H1 (cell line): Measurements from ENCODE around the gene ATP5F1A. TPM values are rescaled to one million over a fixed set of nuclear protein-coding genes. Genes with fewer than 3 reads are reported as not detected.

Source experiments
- POLR2AphosphoS5 ChIP-seq: IDR thresholded peaks from 2 replicates; pipeline ENCODE4 v1.6.1; 2011; ENCODE audit warnings: low read depth, low read length
- SIX5 ChIP-seq: IDR thresholded peaks from 2 replicates; pipeline ENCODE4 v1.6.1; 2011; ENCODE audit warnings: mild to moderate bottlenecking, low read depth, low read length
- SP1 ChIP-seq: IDR thresholded peaks from 2 replicates; pipeline ENCODE4 v1.6.1; 2011; ENCODE audit warnings: low read depth, low read length
- TAF7 ChIP-seq: optimal IDR thresholded peaks from 2 replicates; pipeline ENCODE3; 2011; ENCODE audit warnings: low read depth, mild to moderate bottlenecking, inconsistent platforms, low read length, moderate library complexity, borderline replicate concordance
- polyA plus RNA-seq, 7 experiments: library from polyadenylated mRNA; depleted of rRNA in 3 of 7; stranded (reverse) in 5 of 7; unstranded in 2 of 7; fragments of >200 nt in 5 of 7; fragments of 200-250 nt in 2 of 7; gene quantifications; 1 replicate in 5 of 7; 2 replicates in 1 of 7; 4 replicates in 1 of 7; pipeline versions ENCODE4 v1.2.1 to v1.2.3, GENCODE V29; 2011 to 2013; ENCODE audit warnings: missing spikeins in 2 of 7, mixed read lengths in 2 of 7
- total RNA-seq: library from RNA; stranded (reverse); fragmentation: NEBNext Ultra II Directional; extraction: Animal tissue kit (Norgen Biotek cat#: 25700); gene quantifications from 2 replicates; pipeline ENCODE4 v1.2.1, GENCODE V29; 2021
- TF ChIP-seq, protein P1 (sequence below): fragments of 300-600 bp; sonication (generic); IDR thresholded peaks from 2 replicates; pipeline ENCODE4 v1.7.1; 2012; ENCODE audit warnings: low read length, moderate library complexity, mild to moderate bottlenecking, inconsistent platforms; ENCODE audit not compliant: insufficient replicate concordance

Gene ATP5F1A
- total and polyA plus RNA-seq, 2 of the 8 experiments (the other 6 are each of a cell fraction or from before 2014, with no cell fraction given) = 685 to 970 TPM

DNA sequence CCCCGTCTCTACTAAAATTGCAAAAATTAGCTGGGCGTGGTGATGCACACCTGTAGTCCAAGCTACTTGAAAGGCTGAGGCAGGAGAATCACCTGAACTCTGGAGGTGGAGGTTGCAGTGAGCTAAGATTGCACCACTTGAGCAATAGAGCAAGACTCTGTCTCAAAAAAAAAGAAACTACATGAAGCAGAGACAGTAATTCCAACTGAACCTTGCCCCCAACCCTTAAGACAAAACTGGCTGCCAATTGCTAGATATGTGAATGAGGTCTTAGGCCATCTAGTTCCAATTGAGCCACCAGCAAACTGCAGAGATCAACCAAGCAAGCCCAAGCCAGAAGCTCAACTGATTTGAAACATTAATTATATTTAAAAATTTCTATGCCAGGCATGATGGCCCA lies 32.0 kb upstream of the ATP5F1A start (continued):
- TF ChIP-seq, protein P1, sequence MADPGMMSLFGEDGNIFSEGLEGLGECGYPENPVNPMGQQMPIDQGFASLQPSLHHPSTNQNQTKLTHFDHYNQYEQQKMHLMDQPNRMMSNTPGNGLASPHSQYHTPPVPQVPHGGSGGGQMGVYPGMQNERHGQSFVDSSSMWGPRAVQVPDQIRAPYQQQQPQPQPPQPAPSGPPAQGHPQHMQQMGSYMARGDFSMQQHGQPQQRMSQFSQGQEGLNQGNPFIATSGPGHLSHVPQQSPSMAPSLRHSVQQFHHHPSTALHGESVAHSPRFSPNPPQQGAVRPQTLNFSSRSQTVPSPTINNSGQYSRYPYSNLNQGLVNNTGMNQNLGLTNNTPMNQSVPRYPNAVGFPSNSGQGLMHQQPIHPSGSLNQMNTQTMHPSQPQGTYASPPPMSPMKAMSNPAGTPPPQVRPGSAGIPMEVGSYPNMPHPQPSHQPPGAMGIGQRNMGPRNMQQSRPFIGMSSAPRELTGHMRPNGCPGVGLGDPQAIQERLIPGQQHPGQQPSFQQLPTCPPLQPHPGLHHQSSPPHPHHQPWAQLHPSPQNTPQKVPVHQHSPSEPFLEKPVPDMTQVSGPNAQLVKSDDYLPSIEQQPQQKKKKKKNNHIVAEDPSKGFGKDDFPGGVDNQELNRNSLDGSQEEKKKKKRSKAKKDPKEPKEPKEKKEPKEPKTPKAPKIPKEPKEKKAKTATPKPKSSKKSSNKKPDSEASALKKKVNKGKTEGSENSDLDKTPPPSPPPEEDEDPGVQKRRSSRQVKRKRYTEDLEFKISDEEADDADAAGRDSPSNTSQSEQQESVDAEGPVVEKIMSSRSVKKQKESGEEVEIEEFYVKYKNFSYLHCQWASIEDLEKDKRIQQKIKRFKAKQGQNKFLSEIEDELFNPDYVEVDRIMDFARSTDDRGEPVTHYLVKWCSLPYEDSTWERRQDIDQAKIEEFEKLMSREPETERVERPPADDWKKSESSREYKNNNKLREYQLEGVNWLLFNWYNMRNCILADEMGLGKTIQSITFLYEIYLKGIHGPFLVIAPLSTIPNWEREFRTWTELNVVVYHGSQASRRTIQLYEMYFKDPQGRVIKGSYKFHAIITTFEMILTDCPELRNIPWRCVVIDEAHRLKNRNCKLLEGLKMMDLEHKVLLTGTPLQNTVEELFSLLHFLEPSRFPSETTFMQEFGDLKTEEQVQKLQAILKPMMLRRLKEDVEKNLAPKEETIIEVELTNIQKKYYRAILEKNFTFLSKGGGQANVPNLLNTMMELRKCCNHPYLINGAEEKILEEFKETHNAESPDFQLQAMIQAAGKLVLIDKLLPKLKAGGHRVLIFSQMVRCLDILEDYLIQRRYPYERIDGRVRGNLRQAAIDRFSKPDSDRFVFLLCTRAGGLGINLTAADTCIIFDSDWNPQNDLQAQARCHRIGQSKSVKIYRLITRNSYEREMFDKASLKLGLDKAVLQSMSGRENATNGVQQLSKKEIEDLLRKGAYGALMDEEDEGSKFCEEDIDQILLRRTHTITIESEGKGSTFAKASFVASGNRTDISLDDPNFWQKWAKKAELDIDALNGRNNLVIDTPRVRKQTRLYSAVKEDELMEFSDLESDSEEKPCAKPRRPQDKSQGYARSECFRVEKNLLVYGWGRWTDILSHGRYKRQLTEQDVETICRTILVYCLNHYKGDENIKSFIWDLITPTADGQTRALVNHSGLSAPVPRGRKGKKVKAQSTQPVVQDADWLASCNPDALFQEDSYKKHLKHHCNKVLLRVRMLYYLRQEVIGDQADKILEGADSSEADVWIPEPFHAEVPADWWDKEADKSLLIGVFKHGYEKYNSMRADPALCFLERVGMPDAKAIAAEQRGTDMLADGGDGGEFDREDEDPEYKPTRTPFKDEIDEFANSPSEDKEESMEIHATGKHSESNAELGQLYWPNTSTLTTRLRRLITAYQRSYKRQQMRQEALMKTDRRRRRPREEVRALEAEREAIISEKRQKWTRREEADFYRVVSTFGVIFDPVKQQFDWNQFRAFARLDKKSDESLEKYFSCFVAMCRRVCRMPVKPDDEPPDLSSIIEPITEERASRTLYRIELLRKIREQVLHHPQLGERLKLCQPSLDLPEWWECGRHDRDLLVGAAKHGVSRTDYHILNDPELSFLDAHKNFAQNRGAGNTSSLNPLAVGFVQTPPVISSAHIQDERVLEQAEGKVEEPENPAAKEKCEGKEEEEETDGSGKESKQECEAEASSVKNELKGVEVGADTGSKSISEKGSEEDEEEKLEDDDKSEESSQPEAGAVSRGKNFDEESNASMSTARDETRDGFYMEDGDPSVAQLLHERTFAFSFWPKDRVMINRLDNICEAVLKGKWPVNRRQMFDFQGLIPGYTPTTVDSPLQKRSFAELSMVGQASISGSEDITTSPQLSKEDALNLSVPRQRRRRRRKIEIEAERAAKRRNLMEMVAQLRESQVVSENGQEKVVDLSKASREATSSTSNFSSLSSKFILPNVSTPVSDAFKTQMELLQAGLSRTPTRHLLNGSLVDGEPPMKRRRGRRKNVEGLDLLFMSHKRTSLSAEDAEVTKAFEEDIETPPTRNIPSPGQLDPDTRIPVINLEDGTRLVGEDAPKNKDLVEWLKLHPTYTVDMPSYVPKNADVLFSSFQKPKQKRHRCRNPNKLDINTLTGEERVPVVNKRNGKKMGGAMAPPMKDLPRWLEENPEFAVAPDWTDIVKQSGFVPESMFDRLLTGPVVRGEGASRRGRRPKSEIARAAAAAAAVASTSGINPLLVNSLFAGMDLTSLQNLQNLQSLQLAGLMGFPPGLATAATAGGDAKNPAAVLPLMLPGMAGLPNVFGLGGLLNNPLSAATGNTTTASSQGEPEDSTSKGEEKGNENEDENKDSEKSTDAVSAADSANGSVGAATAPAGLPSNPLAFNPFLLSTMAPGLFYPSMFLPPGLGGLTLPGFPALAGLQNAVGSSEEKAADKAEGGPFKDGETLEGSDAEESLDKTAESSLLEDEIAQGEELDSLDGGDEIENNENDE = no peak
- TF ChIP-seq TAF7 (no peak), SP1 (no peak), POLR2AphosphoS5 (no peak), SIX5 (no peak)
